Stimulated activated CD4-positive, alpha-beta T cell treated with anti-CD3 and anti-CD28 coated beads, Interleukin-15, amount 100 ng/mL, for 48 hours (primary cell): ENCODE data around the gene UBA1.
A peak's percentile ranks its signal among the peaks of the same experiment; 100 is the strongest.

ENCODE experiments used
- DNase-seq, 2 donors: peaks; one replicate each; pipeline ENCODE4 v3.0.0-alpha.2; 2020; ENCODE audit warnings: low read depth in 2 of 2

UBA1 gene

GRCh38 chrX:47229427-47229826 is 35.8 kb downstream of the UBA1 start:
- DNase-seq, result no peak

- DNase-seq, result no peak
Observed at GRCh38 chrX:47230136-47230868, 36.7 kb downstream of the UBA1 start.

GRCh38 chrX:47231167-47231566 is 37.5 kb downstream of the UBA1 start:
- DNase-seq, result no peak

GRCh38 chrX:47232197-47232802 is 38.7 kb downstream of the UBA1 start:
- DNase-seq, result no peak

GRCh38 chrX:47232803-47233332 is 39.2 kb downstream of the UBA1 start, which contains the start of gene USP11:
Gene USP11, plus strand, starts transcription at chrX:47233009. Its CDS starts 35 bp downstream, at chrX:47233044.
- DNase-seq, result no peak

- DNase-seq, result peak; percentile 89 to 91
Observed at GRCh38 chrX:47233333-47234113, 39.9 kb downstream of the UBA1 start.

GRCh38 chrX:47234583-47234982 is 41.0 kb downstream of the UBA1 start:
- no peak for DNase-seq

GRCh38 chrX:47235691-47236103 is 42.1 kb downstream of the UBA1 start:
- no peak for DNase-seq

GRCh38 chrX:47239199-47239598 is 45.6 kb downstream of the UBA1 start:
- no peak for DNase-seq

- no peak for DNase-seq
Observed at GRCh38 chrX:47239898-47240545, 46.4 kb downstream of the UBA1 start.

GRCh38 chrX:47240619-47241018 is 47.0 kb downstream of the UBA1 start:
- no peak for DNase-seq

GRCh38 chrX:47241201-47242011 is 47.8 kb downstream of the UBA1 start:
- no peak for DNase-seq

- no peak for DNase-seq
Observed at GRCh38 chrX:47242321-47242720, 48.7 kb downstream of the UBA1 start.

- no peak for DNase-seq
Observed at GRCh38 chrX:47243351-47243750, 49.7 kb downstream of the UBA1 start.

GRCh38 chrX:47244676-47245075 is 51.0 kb downstream of the UBA1 start:
- no peak for DNase-seq

GRCh38 chrX:47245156-47245555 is 51.5 kb downstream of the UBA1 start:
- DNase-seq, result no peak

GRCh38 chrX:47247206-47247998 is 53.8 kb downstream of the UBA1 start:
- peak in 1 of 2 donors; percentile 14 for DNase-seq

GRCh38 chrX:47247999-47248320 is 54.3 kb downstream of the UBA1 start:
- DNase-seq, result no peak

- no peak for DNase-seq
Observed at GRCh38 chrX:47248576-47248975, 54.9 kb downstream of the UBA1 start.

- no peak for DNase-seq
Observed at GRCh38 chrX:47250017-47250347, 56.4 kb downstream of the UBA1 start.
